Hippocampal formation (tissue), 2 donors: Measurements from ENCODE around the gene GOLGA6L2.
"Not testable (repeated sequence)": the region's sequence is repeated elsewhere in the genome, so short reads cannot be mapped to it uniquely, and the experiment has no call there.

Source experiments
- DNase-seq, 2 donors: peaks; one replicate each; lab custom pipeline; 2025; lab: John Stamatoyannopoulos, UW

GOLGA6L2 gene

DNA sequence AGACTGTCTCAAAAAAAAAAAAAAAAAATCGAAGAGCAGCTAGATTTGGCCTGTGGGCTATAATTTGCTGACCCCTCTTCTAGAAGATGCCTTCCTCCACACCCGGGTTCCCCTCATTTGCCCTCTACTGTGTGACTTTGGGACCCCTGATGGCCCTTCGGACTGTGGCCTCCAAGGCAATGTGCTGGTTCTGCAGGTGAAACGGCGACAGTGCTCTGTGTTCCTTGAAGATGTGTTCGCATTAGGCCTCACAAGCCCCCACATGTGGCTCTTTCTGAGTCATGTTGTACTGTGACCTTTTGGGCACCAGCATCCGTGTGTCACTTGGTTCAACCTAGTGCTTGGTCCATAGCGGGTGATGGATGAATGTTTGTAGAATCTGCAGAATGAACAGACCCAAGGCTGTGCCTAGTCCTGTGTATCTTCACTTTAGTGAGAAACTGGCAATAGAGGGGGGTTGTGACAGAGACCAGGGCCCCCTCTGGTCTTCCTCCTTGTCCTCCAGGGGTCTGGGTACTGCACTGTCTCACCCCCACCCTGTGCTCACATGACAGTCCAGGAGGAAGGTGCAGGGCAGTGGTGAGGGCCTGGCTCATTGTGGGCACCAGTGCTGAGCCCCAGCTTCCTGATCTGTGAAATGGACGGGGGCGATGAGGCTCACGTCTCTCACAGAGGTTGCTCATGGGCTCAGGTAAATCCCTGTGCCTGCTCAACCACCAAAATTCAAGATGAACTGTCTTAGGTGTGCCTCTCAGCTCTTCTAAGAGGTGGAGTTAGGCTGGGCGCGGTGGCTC is 22.7 kb downstream of the GOLGA6L2 start:
- no peak for DNase-seq

DNA sequence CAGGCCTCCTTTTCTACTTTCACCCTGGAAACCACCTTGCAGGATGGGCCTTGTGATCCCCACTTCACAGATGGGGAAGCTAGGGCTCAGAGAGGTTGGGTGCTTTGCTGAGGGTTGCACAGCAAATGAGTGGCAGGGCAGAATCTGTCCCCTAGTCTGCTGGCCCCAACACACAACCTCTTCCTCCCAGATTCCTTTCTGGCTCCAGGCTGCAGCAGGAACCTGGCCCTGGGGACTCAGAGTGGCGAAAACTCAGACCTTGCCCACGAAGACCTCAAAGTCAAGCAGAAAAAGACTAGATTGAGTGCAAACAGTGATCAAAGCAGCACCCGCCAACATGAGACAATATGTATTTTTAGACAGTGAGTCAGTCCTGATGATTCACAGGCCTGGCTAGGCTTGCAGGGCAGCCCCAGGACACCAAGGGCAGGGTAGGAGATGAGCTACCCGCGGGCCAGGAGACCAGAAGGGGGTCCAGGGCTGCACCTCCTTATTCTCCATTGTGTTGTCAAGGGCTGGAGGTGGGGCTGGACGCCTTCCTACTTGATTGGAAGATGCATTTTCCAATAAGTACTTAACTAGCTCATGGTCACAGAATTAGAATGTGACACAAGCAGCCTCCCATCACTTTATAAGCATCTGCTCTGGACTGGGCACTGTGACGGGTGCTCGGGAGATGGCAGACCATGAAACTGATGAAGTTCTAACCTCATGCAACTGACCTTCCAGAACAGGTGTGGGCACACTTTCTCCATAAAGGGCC is 23.9 kb downstream of the GOLGA6L2 start:
- no peak for DNase-seq

DNA sequence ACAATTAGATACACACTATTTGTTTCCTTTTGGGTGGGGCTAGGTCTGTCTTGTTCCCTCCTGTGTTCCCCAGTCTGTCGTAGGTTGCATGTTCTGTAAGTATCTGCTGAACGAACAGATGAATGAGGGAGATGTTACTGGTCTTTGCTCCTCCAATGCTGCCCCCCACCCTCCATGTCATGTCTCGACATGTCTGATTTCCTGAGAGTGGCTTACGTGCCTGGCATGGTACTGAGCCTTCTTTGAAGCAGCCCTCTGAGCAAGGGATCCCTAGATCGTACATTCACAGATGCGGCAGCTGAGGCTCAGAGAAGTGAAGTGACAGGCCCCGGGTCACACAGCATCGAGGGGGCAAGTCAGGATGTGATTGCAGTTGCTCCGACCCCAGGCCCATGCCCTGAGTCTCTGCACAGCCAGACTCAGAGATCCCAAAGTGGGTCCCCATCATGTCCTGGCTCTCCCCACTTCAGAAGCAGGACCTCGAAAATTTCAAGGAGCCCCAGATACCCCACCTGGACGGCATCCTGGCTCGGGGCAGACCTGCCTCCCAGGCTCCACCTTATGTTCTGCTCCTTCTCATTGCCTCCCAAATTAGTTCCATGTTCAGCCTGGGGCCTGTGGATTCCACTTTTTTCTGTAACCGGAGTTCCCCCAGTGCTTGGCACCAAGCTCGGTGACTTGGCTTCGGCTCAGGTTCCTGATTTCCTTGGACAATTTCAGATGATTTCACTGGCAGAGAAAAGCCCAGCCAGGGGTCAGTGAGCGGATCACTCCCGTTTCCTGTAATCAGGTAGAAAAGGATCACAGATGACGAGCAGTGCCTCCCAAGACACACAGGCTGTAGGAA is 24.7 kb downstream of the GOLGA6L2 start:
- no peak for DNase-seq

GRCh38 chr15:23420806-23421575 is 26.1 kb downstream of the GOLGA6L2 start:
- no peak for DNase-seq

DNA sequence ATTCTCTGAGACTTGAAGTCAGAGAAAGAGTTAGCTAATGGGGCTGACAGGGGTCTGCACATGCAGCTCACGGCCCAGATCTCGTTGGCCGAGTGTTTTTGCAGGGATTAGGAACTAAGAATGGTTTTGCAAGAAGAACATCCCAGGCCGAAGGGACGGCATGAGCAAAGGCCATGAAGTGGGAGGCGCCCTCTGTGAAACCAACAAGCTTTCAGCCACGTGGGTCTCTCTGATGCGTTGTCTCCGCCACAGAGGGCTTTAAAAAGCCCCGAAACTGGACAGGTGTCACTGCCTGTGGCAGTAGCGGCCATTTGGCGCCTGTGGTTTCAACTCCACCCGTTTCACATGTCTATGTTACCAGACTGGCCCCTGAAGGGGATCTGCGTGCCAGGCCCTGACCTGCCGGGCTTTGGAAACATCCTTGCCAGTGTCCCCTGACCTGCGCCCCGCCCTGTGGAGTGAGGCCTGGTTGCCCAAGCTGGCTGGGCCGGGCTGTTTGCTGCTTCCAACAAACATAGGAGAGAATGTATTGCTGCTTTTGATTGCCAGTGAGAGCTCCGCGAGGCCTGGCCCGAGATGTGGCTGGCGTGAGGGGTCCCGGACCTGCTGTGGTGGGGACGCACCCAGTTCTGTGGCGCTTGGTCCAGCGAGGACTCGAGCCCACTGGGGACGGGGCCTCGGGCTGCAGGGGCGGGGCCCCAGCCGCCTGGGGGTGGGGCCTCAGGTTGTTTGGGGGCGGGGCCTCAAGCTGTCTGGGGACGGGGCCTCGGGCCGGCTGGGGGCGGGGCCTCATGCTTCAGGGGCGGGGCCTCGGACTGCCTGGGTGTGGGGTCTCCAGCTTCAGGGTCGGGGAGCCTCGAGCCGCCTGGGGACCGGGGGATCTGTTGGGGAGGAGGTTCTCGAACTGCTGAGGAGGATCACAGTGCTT is 30.4 kb downstream of the GOLGA6L2 start:
- DNase-seq = no peak

GRCh38 chr15:23415866-23416265 is 31.2 kb downstream of the GOLGA6L2 start:
- not testable (repeated sequence) for DNase-seq

- no peak for DNase-seq
These were observed 31.6 kb downstream of the GOLGA6L2 start for GRCh38 chr15:23415321-23415865.

DNA sequence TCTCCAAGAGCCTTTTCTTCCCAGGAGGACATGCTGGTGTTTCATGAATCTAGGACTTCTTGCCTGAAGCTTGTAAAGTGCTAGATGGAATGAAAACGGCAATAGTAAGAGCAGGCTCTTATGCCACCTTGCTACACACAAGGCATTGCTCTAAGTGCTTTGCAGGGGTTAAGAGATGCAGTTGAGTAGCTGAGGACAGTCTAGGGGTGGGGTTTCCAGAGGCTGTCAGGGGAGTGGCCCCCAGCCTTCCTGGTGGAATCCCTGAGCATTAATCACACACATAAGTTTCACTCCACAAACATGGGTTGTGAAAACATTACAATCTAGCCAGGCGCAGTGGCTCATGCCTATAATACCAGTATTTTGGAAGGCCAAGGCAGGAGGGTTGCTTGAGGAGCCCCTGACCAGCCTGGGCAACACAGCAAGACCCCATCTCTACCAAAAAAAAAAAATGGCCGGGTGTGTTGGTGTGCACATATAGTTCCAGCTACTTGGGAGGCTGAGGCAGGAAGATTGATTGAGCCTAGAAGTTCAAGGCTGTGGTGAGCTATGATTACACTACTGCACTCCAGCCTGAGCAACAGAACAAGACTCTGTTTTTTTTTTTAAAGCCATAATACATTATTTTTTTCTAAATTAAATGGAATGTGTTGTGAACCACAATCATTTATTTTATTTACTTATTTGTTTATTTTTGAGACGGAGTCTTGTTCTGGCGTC is 34.0 kb downstream of the GOLGA6L2 start:
- DNase-seq = not testable (repeated sequence)

DNA sequence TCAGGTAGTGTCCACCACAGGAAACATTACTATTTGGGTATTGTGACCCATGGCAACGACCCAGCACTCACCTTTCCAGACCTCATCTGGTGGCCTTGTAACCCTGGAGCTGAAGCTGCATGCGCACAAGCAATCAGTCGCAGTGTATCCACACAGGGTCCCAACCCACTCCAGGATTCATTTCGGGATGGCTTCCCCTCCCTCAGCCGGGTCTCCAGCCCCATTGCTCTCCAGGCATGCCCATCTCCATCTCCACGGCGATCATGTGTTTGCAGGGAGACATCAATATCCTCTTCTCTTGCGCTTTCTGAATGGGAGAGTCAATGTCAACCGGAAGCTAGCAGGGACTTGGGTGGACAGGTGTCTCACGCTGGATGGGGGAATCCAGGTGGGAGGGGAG is 35.2 kb downstream of the GOLGA6L2 start:
- DNase-seq = no peak

GRCh38 chr15:23403550-23403949 is 43.5 kb downstream of the GOLGA6L2 start:
- no peak for DNase-seq

DNA sequence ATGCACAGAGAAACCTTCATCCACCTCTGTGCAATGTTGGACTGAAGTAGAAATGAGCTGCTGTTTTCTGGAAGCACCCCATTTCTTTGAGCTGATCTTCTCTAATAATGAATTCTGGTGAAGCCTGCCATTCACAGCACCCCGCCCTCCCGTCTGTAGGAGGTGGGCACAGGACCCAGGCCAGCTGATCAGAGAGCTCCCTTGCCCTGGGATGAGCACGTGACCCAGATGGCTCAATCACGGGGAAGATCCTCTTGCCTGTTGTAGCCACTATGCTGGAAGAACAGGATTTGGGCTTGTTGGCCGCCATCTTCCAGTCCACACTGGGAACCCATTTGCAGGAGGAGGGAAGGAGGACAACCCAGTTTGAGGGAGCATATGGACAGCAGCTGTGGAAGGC is 44.5 kb downstream of the GOLGA6L2 start:
- no peak for DNase-seq

DNA sequence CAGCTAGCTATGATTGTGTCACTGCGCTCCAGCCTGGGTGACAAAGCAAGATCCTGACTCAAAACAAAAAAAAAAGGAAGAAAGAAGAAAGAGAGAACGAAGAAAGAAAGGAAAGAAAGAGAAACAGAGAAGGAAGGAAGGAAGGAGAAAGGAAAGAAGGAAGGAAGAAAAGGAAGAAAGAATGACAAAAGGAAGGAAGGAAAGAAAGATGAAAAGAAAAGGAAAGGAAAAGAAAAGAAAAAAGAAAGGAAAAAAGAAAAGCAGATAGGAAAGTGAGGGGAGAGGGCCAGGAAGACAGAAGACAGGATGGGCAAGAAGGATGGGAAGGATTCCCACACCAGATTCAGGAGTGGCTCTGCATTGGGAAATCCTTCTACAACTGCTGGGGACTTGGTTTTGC is 44.9 kb downstream of the GOLGA6L2 start:
- no peak for DNase-seq

- DNase-seq = no peak
These were observed 45.4 kb downstream of the GOLGA6L2 start for GRCh38 chr15:23401627-23402026.

- DNase-seq = not testable (repeated sequence)
These were observed 47.8 kb downstream of the GOLGA6L2 start for GRCh38 chr15:23399207-23399606.

DNA sequence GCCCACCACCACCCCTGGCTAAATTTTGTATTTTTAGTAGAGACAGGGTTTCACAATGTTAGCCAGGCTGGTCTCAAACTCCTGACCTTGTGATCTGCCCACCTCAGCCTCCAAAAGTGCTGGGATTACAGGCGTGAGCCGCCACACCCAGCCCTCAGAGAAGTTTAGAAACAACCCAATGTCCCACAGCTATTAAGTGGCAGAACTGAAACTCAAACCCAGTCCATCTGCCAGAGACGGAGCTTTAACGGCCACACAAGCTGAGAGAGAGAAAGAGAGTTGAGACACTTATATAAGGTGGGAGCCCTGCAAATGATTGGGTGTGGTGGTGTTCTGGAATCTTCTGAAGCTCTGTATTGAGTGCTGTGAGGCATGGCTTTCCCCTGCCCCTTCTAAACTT is 48.7 kb downstream of the GOLGA6L2 start:
- DNase-seq = not testable (repeated sequence)

DNA sequence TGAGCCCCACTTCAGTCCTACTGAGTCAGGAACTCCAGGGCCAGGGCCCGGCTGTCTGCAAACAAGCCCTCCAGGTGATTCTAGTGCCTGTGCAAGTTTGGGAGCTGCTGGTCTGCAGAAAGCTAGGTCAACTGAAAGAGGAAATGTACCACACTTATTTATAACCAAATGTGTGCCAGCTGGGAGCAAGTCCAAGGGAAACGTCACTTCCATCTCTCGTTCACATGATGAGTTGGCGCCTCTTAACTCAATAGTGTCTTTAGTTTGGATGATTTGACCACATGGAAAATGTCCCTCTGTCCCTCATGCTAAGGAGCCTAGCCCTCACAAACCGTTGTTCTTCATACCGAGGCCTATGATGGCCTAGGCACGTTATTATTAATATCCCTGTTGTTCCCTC is 49.3 kb downstream of the GOLGA6L2 start:
- DNase-seq = no peak

- no peak for DNase-seq
These were observed 51.2 kb downstream of the GOLGA6L2 start for GRCh38 chr15:23395832-23396231.

DNA sequence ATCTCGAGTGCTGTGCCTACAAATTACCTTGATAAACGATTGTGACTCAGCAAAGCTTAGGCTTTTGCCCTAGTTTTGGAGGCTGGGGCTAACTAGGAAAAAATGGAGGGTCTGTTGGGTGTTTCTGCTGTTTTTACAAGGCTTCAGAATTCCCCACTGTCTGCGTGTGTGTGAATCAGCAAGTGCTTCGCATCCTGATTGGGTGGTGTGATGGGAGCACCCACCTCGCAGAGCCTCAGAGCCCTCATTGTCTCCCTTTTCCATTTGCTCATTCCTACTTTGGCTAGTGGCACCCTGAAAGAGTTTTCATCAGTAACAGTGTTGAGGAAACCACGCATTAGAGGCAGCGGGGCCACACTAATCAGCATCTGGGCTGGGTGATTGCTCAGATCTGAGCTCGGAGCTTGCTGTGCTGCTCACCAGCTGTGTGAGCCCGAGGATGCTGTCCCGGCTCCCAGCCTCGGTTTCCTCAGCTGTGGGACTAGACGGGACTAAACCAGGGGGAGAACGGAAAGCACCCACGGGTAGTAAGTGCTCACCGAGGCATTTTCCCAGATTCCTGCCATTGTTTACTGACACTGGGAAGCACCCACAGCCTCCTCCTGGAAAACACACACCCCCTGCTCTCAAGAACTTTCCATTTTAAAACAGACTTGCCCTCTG is 51.9 kb downstream of the GOLGA6L2 start:
- DNase-seq = no peak
